Natural killer cell (primary cell): ENCODE data around the gene CDHR3. TPM values are rescaled to one million over a fixed set of nuclear protein-coding genes. Genes with fewer than 3 reads are reported as not detected.

ENCODE experiments used
- ATAC-seq, 3 donors: fragments of 150-1000 bp in 2 of 3; fragments of 200-7000 bp in 1 of 3; cut with Tn5 transposase; 1 replicate in 1 of 3; 2 replicates in 2 of 3; pipeline ENCODE4 v1.10.0; 2021; ENCODE audit warnings: mild to moderate bottlenecking in 2 of 3, moderate library complexity in 2 of 3
- DNase-seq, 2 donors: peaks; one replicate each; pipeline versions ENCODE4 v3.0.0 to v3.0.0-alpha.2; 2013 to 2021; ENCODE audit warnings: mixed read lengths in 1 of 2
- H3K27ac ChIP-seq: one replicate; pipeline ENCODE4 v1.5.1; 2013; ENCODE audit warnings: mild to moderate bottlenecking, low read length
- H3K27me3 ChIP-seq: one replicate; pipeline ENCODE4 v1.6.1; 2013; ENCODE audit warnings: low read length; ENCODE audit not compliant: control insufficient read depth, insufficient read depth
- H3K36me3 ChIP-seq: one replicate; pipeline ENCODE4 v1.6.1; 2013; ENCODE audit warnings: low read length; ENCODE audit not compliant: control insufficient read depth, insufficient read depth
- H3K4me1 ChIP-seq: one replicate; pipeline ENCODE4 v1.6.1; 2013; ENCODE audit warnings: low read length; ENCODE audit not compliant: control insufficient read depth, insufficient read depth
- H3K4me3 ChIP-seq: one replicate; pipeline ENCODE4 v1.5.1; 2013; ENCODE audit warnings: low read length
- H3K9me3 ChIP-seq: one replicate; pipeline ENCODE4 v1.6.1; 2013; ENCODE audit warnings: low read length; ENCODE audit not compliant: control insufficient read depth, insufficient read depth
- H3K27ac Mint-ChIP-seq, 2 donors: one replicate each; pipeline ENCODE4 v1.8.0; 2022; ENCODE audit warnings: mild to moderate bottlenecking in 2 of 2, mixed read lengths in 2 of 2, moderate library complexity in 1 of 2
- H3K27me3 Mint-ChIP-seq, 2 donors: one replicate each; pipeline ENCODE4 v1.8.0; 2022; ENCODE audit warnings: low read depth in 2 of 2, mixed read lengths in 2 of 2
- H3K36me3 Mint-ChIP-seq: one replicate; pipeline ENCODE4 v1.8.0; 2022; ENCODE audit warnings: mixed read lengths
- H3K4me1 Mint-ChIP-seq, 2 donors: one replicate each; pipeline ENCODE4 v1.8.0; 2022; ENCODE audit warnings: mixed read lengths in 2 of 2
- H3K4me3 Mint-ChIP-seq: one replicate; pipeline ENCODE4 v1.8.0; 2022; ENCODE audit warnings: mild to moderate bottlenecking, moderate library complexity, mixed read lengths
- H3K9me3 Mint-ChIP-seq, 2 donors: one replicate each; pipeline ENCODE4 v1.8.0; 2022; ENCODE audit warnings: mixed read lengths in 2 of 2
- CTCF ChIP-seq: fragments of 200-600 bp; IDR thresholded peaks from one replicate; pipeline ENCODE4 v1.8.0; 2022; ENCODE audit warnings: antibody characterized with exemption
- WGBS: methylation state at CpG from one replicate; pipeline ENCODE4 v1.1.7; 2013; ENCODE audit warnings: missing lambda C conversion rate; ENCODE audit not compliant: insufficient coverage; 5-methylcytosine and 5-hydroxymethylcytosine counted together
- intact Hi-C: fragments of 100-400 bp; cut with micrococcal nuclease; formaldehyde crosslinking; loops from one replicate; pipeline ENCODE4 v1.14.2; 2022
- total RNA-seq, 4 donors: library from RNA; stranded (reverse); fragments of 120-200 nt in 1 of 4; gene quantifications; one replicate each; pipeline versions ENCODE4 v1.2.3 to v1.2.4, GENCODE V29; 2013 to 2022

Gene CDHR3
- total RNA-seq, 3 donors from 2014 or later (not counting 1 experiment from before 2014, with no cell fraction given) = 9.2 to 12.4 (median 10.2) TPM

- H3K4me3 Mint-ChIP-seq = no peak overlapping the region
- Histone ChIP-seq H3K27me3 (peaks cover 5% of the 10 kb centered on the region), H3K4me1 (peaks cover 10% of the 10 kb centered on the region), H3K36me3 (no peaks in the 10 kb centered on the region), H3K27ac (no peak overlapping the region), H3K9me3 (peaks cover 5% of the 10 kb centered on the region), H3K4me3 (no peak overlapping the region)
- no peak overlapping the region for H3K27ac Mint-ChIP-seq
- ATAC-seq = peak; percentile 92 to 100 (median 99)
- intact Hi-C loops = loop anchor here (1.0 to 5.0 kb wide), 6 partner anchors 132 to 357 kb away; partner anchors contain the start of gene ATXN7L1
- WGBS = 17% methylated on average over 29 of the region's 29 CpGs
- peaks cover 9 to 13% of the 10 kb centered on the region in 2 donors for H3K4me1 Mint-ChIP-seq
- peaks cover 0 to 3% of the 10 kb centered on the region in 2 donors for H3K9me3 Mint-ChIP-seq
- peak; percentile 93 for TF ChIP-seq CTCF
- peak; percentile 77 to 89 for DNase-seq
- peaks cover 24 to 54% of the 10 kb centered on the region in 2 donors for H3K27me3 Mint-ChIP-seq
- no peaks in the 10 kb centered on the region for H3K36me3 Mint-ChIP-seq
Measured at GRCh38 chr7:106009503-106010226, 46.6 kb downstream of the CDHR3 start.

- no peak overlapping the region for H3K27ac Mint-ChIP-seq
- H3K4me3 ChIP-seq = no peak overlapping the region
- no peaks in the 10 kb centered on the region for H3K36me3 Mint-ChIP-seq
- H3K4me1 ChIP-seq = peaks cover 10% of the 10 kb centered on the region
- peaks cover 24 to 54% of the 10 kb centered on the region in 2 donors for H3K27me3 Mint-ChIP-seq
- peaks cover 5% of the 10 kb centered on the region for H3K9me3 ChIP-seq
- no peak overlapping the region for H3K27ac ChIP-seq
- H3K36me3 ChIP-seq = no peaks in the 10 kb centered on the region
- peaks cover 0 to 3% of the 10 kb centered on the region in 2 donors for H3K9me3 Mint-ChIP-seq
- DNase-seq (no peak), ATAC-seq (no peak)
- H3K27me3 ChIP-seq = peaks cover 5% of the 10 kb centered on the region
- intact Hi-C loops = no loop called here
- TF ChIP-seq CTCF = no peak
- H3K4me1 Mint-ChIP-seq = peaks cover 9 to 13% of the 10 kb centered on the region in 2 donors
- no peak overlapping the region for H3K4me3 Mint-ChIP-seq
- WGBS = 68% methylated on average over 3 of the region's 3 CpGs
Measured at GRCh38 chr7:106010331-106010730, 47.3 kb downstream of the CDHR3 start.

- intact Hi-C loops = no loop called here
- H3K4me1 Mint-ChIP-seq = peaks cover 9 to 13% of the 10 kb centered on the region in 2 donors
- no peak for TF ChIP-seq CTCF
- ATAC-seq (no peak), DNase-seq (no peak)
- H3K4me1 ChIP-seq = peaks cover 10% of the 10 kb centered on the region
- no peaks in the 10 kb centered on the region for H3K36me3 Mint-ChIP-seq
- H3K4me3 ChIP-seq = no peak overlapping the region
- H3K36me3 ChIP-seq = no peaks in the 10 kb centered on the region
- H3K27me3 ChIP-seq = peaks cover 8% of the 10 kb centered on the region
- no peak overlapping the region for H3K27ac ChIP-seq
- 97% methylated on average over 4 of the region's 4 CpGs for WGBS
- H3K4me3 Mint-ChIP-seq = no peak overlapping the region
- H3K9me3 Mint-ChIP-seq = peaks cover 0 to 3% of the 10 kb centered on the region in 2 donors
- H3K27me3 Mint-ChIP-seq = peaks cover 24 to 56% of the 10 kb centered on the region in 2 donors
- peaks cover 5% of the 10 kb centered on the region for H3K9me3 ChIP-seq
- no peak overlapping the region for H3K27ac Mint-ChIP-seq
Measured at GRCh38 chr7:106010866-106011265, 47.8 kb downstream of the CDHR3 start.
